Caco-2 (cell line): ENCODE data around the gene SUSD5. TPM values are rescaled to one million over a fixed set of nuclear protein-coding genes. Genes with fewer than 3 reads are reported as not detected.

Experiments
- BruUV-seq: library from RNA; stranded (reverse); fragments of 400-500 nt; replicated peaks from 2 replicates; lab custom pipeline; 2021; lab: Mats Ljungman, UMichigan
- CTCF ChIA-PET: fragments of 300-600 bp; sonication (Branson Sonifier 250); formaldehyde crosslinking; loops from one replicate; lab custom pipeline; 2022; ENCODE audit warnings: antibody characterized with exemption; lab: Charles Lee
- POLR2A ChIA-PET: fragments of 300-600 bp; sonication (Branson Sonifier 250); formaldehyde crosslinking; loops from one replicate; lab custom pipeline; 2022; ENCODE audit warnings: antibody characterized with exemption; lab: Charles Lee
- DNase-seq, 2 experiments: peaks; one replicate each; pipeline versions ENCODE4 v3.0.0 to v3.0.0-alpha.2; 2020 to 2022
- H3K27me3 ChIP-seq: replicated peaks from 2 replicates; pipeline ENCODE4 v1.6.0; 2011; ENCODE audit warnings: low read length; ENCODE audit not compliant: control insufficient read depth, insufficient read depth
- H3K36me3 ChIP-seq: 2 replicates; pipeline ENCODE4 v1.5.1; 2011; ENCODE audit warnings: low read length; ENCODE audit not compliant: control insufficient read depth, insufficient read depth
- H3K4me1 ChIP-seq: fragments of 250-450 bp; sonication (Bioruptor Pico); 2 replicates; pipeline ENCODE4 v1.5.1; 2020; ENCODE audit warnings: mild to moderate bottlenecking
- H3K4me3 ChIP-seq: 2 replicates; pipeline ENCODE4 v1.5.1; 2011; ENCODE audit warnings: low read depth, mild to moderate bottlenecking, control low read depth, low read length
- H3K9me3 ChIP-seq: fragments of 250-450 bp; sonication (Bioruptor Pico); 2 replicates; pipeline ENCODE4 v1.5.1; 2020; ENCODE audit warnings: mild to moderate bottlenecking, moderate library complexity
- H3K27ac Mint-ChIP-seq: one replicate; pipeline ENCODE4 v1.8.0; 2022; ENCODE audit warnings: mixed read lengths; ENCODE audit not compliant: unreplicated experiment
- H3K27me3 Mint-ChIP-seq: one replicate; pipeline ENCODE4 v1.8.0; 2022; ENCODE audit warnings: mixed read lengths; ENCODE audit not compliant: insufficient read depth, unreplicated experiment
- H3K36me3 Mint-ChIP-seq: one replicate; pipeline ENCODE4 v1.8.0; 2022; ENCODE audit warnings: mild to moderate bottlenecking, mixed read lengths; ENCODE audit not compliant: insufficient read depth, unreplicated experiment
- H3K4me1 Mint-ChIP-seq: one replicate; pipeline ENCODE4 v1.8.0; 2022; ENCODE audit warnings: low read depth, mixed read lengths; ENCODE audit not compliant: unreplicated experiment
- H3K4me3 Mint-ChIP-seq: one replicate; pipeline ENCODE4 v1.8.0; 2022; ENCODE audit warnings: mild to moderate bottlenecking, moderate library complexity, mixed read lengths; ENCODE audit not compliant: unreplicated experiment
- H3K9me3 Mint-ChIP-seq: one replicate; pipeline ENCODE4 v1.8.0; 2022; ENCODE audit warnings: mixed read lengths; ENCODE audit not compliant: unreplicated experiment
- CTCF ChIP-seq, 2 experiments: fragments of 200-600 bp in 1 of 2; IDR thresholded peaks; 1 replicate in 1 of 2; 2 replicates in 1 of 2; pipeline versions ENCODE4 v1.5.1 to v1.8.0; 2011 to 2022; ENCODE audit warnings: antibody characterized with exemption in 1 of 2, control low read depth in 1 of 2, inconsistent platforms in 1 of 2, low read depth in 1 of 2, low read length in 1 of 2, mild to moderate bottlenecking in 1 of 2, moderate library complexity in 1 of 2; ENCODE audit not compliant: insufficient read depth in 1 of 2, severe bottlenecking in 1 of 2, unreplicated experiment in 1 of 2
- intact Hi-C: fragments of 100-400 bp; cut with micrococcal nuclease; formaldehyde crosslinking; loops from one replicate; pipeline ENCODE4 v1.10.0; 2022; ENCODE audit not compliant: unreplicated experiment
- total RNA-seq: library from RNA; stranded (reverse); gene quantifications from 2 replicates; pipeline ENCODE4 v1.2.3, GENCODE V29; 2022

Gene SUSD5
- total RNA-seq, 1 experiment from 2014 or later = not detected

- BruUV-seq = no TSS peak
- no peaks in the 10 kb centered on the region for H3K27me3 ChIP-seq
- H3K9me3 ChIP-seq = no peaks in the 10 kb centered on the region
- Mint-ChIP-seq H3K27me3 (no peaks in the 10 kb centered on the region), H3K4me1 (no peaks in the 10 kb centered on the region), H3K9me3 (no peaks in the 10 kb centered on the region), H3K27ac (no peak overlapping the region), H3K36me3 (no peaks in the 10 kb centered on the region), H3K4me3 (no peak overlapping the region)
- intact Hi-C loops = no loop called here
- no peak for DNase-seq
- no peaks in the 10 kb centered on the region for H3K4me1 ChIP-seq
- TF ChIP-seq CTCF (IDR thresholded peaks at IDR 0.05; ENCODE audit: insufficient read depth in 1 of 2, low read depth in 1 of 2, low read length in 1 of 2, severe bottlenecking in 1 of 2, unreplicated experiment in 1 of 2) = no peak
- ChIA-PET CTCF (no interaction called here), POLR2A (no interaction called here)
- no peaks in the 10 kb centered on the region for H3K36me3 ChIP-seq
- H3K4me3 ChIP-seq = no peak overlapping the region
Measured at GRCh38 chr3:33229066-33229465, 10.5 kb upstream of the SUSD5 start.

- H3K27me3 ChIP-seq = no peaks in the 10 kb centered on the region
- no peaks in the 10 kb centered on the region for H3K4me1 ChIP-seq
- Mint-ChIP-seq H3K4me3 (no peak overlapping the region), H3K4me1 (no peaks in the 10 kb centered on the region), H3K9me3 (no peaks in the 10 kb centered on the region), H3K36me3 (no peaks in the 10 kb centered on the region), H3K27me3 (no peaks in the 10 kb centered on the region), H3K27ac (no peak overlapping the region)
- H3K9me3 ChIP-seq = no peaks in the 10 kb centered on the region
- intact Hi-C loops = no loop called here
- DNase-seq = no peak
- no peaks in the 10 kb centered on the region for H3K36me3 ChIP-seq
- no TSS peak for BruUV-seq
- POLR2A ChIA-PET = no interaction called here
- TF ChIP-seq CTCF (IDR thresholded peaks at IDR 0.05; ENCODE audit: insufficient read depth in 1 of 2, low read depth in 1 of 2, low read length in 1 of 2, severe bottlenecking in 1 of 2, unreplicated experiment in 1 of 2) = no peak
- CTCF ChIA-PET = no interaction called here
- H3K4me3 ChIP-seq = no peak overlapping the region
Measured at GRCh38 chr3:33221241-33221640, 2.6 kb upstream of the SUSD5 start.

GRCh38 chr3:33219175-33219487 is 521 bp upstream of the SUSD5 start:
- no peaks in the 10 kb centered on the region for H3K27me3 Mint-ChIP-seq
- no peaks in the 10 kb centered on the region for H3K9me3 Mint-ChIP-seq
- H3K4me1 Mint-ChIP-seq = no peaks in the 10 kb centered on the region
- BruUV-seq = no TSS peak
- H3K4me3 Mint-ChIP-seq = no peak overlapping the region
- Histone ChIP-seq H3K27me3 (no peaks in the 10 kb centered on the region), H3K9me3 (0 out of 2 replicates have a peak, but pooled peaks cover 3% of the 10 kb centered on the region), H3K36me3 (no peaks in the 10 kb centered on the region), H3K4me3 (no peak overlapping the region), H3K4me1 (no peaks in the 10 kb centered on the region)
- TF ChIP-seq CTCF (IDR thresholded peaks at IDR 0.05; ENCODE audit: insufficient read depth in 1 of 2, low read depth in 1 of 2, low read length in 1 of 2, severe bottlenecking in 1 of 2, unreplicated experiment in 1 of 2) = no peak
- CTCF ChIA-PET = no interaction called here
- H3K27ac Mint-ChIP-seq = no peak overlapping the region
- no peak for DNase-seq
- POLR2A ChIA-PET = no interaction called here
- no peaks in the 10 kb centered on the region for H3K36me3 Mint-ChIP-seq
- intact Hi-C loops = no loop called here
